ENCODE results near the gene ADGB.

Gene ADGB

GRCh38 chr6:146628350-146628749, 29.6 kb downstream of the ADGB start:
- Histone ChIP-seq H3K79me2 (ENCODE audit: insufficient read depth, low read length) (no peaks in the 10 kb centered on the region), H3K27me3 (ENCODE audit: low read length) (no peaks in the 10 kb centered on the region)
- TF ChIP-seq EZH2phosphoT487 (conservative IDR thresholded peaks at IDR 0.05; ENCODE audit: low read length): no peak
- TF ChIP-seq CTCF (IDR thresholded peaks at IDR 0.05; ENCODE audit: insufficient read depth, low read length, poor library complexity, severe bottlenecking): no peak

GRCh38 chr6:146634022-146634421, 35.2 kb downstream of the ADGB start:
- no peak overlapping the region for H2AFZ ChIP-seq (ENCODE audit: low read depth, low read length, severe bottlenecking)
- no peaks in the 10 kb centered on the region; the same call in 1 of the 2 replicates for H3K36me3 ChIP-seq (ENCODE audit: low read length)
- no peak overlapping the region for H3K27ac ChIP-seq (ENCODE audit: low read depth, low read length)
- no peaks in the 10 kb centered on the region for H3K79me2 ChIP-seq (ENCODE audit: insufficient read depth, low read length)
- no peak overlapping the region for H3K9ac ChIP-seq (ENCODE audit: low read length)
- H3F3A ChIP-seq (ENCODE audit: insufficient read depth): no peaks in the 10 kb centered on the region
- H3K9me2 ChIP-seq (replicated peaks; ENCODE audit: insufficient read depth, low read length): no peaks in the 10 kb centered on the region
- no peaks in the 10 kb centered on the region for H3K27me3 ChIP-seq (ENCODE audit: low read length)
- H3K9me3 ChIP-seq (ENCODE audit: insufficient read depth, low read length): no peaks in the 10 kb centered on the region
- no peak for TF ChIP-seq CTCF (IDR thresholded peaks at IDR 0.05; ENCODE audit: insufficient read depth, low read length, poor library complexity, severe bottlenecking)
- TF ChIP-seq EZH2phosphoT487 (conservative IDR thresholded peaks at IDR 0.05; ENCODE audit: low read length): no peak
- no peak overlapping the region for H3K4me2 ChIP-seq (ENCODE audit: low read depth, low read length, poor library complexity, severe bottlenecking)
- no peaks in the 10 kb centered on the region for H4K20me1 ChIP-seq (ENCODE audit: low read depth, low read length)
- H3K4me3 ChIP-seq (ENCODE audit: insufficient read depth, low read length, poor library complexity, severe bottlenecking): no peak overlapping the region

More at GRCh38 chr6:146628350-146628749, 29.6 kb downstream of the ADGB start:
- no peak overlapping the region for H3K4me2 ChIP-seq (ENCODE audit: low read depth, low read length, poor library complexity, severe bottlenecking)
- H4K20me1 ChIP-seq (ENCODE audit: low read depth, low read length): peaks cover 2% of the 10 kb centered on the region; the same call in 1 of the 2 replicates
- no peaks in the 10 kb centered on the region for H3F3A ChIP-seq (ENCODE audit: insufficient read depth)
- H3K27ac ChIP-seq (ENCODE audit: low read depth, low read length): no peak overlapping the region
- no peak overlapping the region for H3K9ac ChIP-seq (ENCODE audit: low read length)
- no peaks in the 10 kb centered on the region for H3K9me2 ChIP-seq (replicated peaks; ENCODE audit: insufficient read depth, low read length)
- H3K36me3 ChIP-seq (ENCODE audit: low read length): no peaks in the 10 kb centered on the region
- no peak overlapping the region for H2AFZ ChIP-seq (ENCODE audit: low read depth, low read length, severe bottlenecking)
- no peak overlapping the region for H3K4me3 ChIP-seq (ENCODE audit: insufficient read depth, low read length, poor library complexity, severe bottlenecking)
- H3K9me3 ChIP-seq (ENCODE audit: insufficient read depth, low read length): no peaks in the 10 kb centered on the region

GRCh38 chr6:146635165-146635564, 36.4 kb downstream of the ADGB start:
- Histone ChIP-seq H3K9me3 (ENCODE audit: insufficient read depth, low read length) (no peaks in the 10 kb centered on the region), H3K4me2 (ENCODE audit: low read depth, low read length, poor library complexity, severe bottlenecking) (no peak overlapping the region), H3K9me2 (replicated peaks; ENCODE audit: insufficient read depth, low read length) (no peaks in the 10 kb centered on the region), H3F3A (ENCODE audit: insufficient read depth) (no peaks in the 10 kb centered on the region), H2AFZ (ENCODE audit: low read depth, low read length, severe bottlenecking) (no peak overlapping the region), H3K36me3 (ENCODE audit: low read length) (no peaks in the 10 kb centered on the region; the same call in 1 of the 2 replicates), H3K27me3 (ENCODE audit: low read length) (no peaks in the 10 kb centered on the region), H3K9ac (ENCODE audit: low read length) (no peak overlapping the region), H4K20me1 (ENCODE audit: low read depth, low read length) (no peaks in the 10 kb centered on the region), H3K79me2 (ENCODE audit: insufficient read depth, low read length) (no peaks in the 10 kb centered on the region), H3K27ac (ENCODE audit: low read depth, low read length) (no peak overlapping the region), H3K4me3 (ENCODE audit: insufficient read depth, low read length, poor library complexity, severe bottlenecking) (no peak overlapping the region)
- TF ChIP-seq CTCF (IDR thresholded peaks at IDR 0.05; ENCODE audit: insufficient read depth, low read length, poor library complexity, severe bottlenecking) (no peak), EZH2phosphoT487 (conservative IDR thresholded peaks at IDR 0.05; ENCODE audit: low read length) (no peak)
